GM03348 (cell line): ENCODE data around the gene NPHS2.

Experiments
- DNase-seq: peaks from one replicate; pipeline ENCODE4 v3.0.0; 2012; ENCODE audit warnings: low spot score

NPHS2 gene

GRCh38 chr1:179575497-179576314 lies at the start of gene NPHS2:
Gene NPHS2 (minus strand): TSS chr1:179575948. CDS start chr1:179575864, 84 bp downstream.
- no peak for DNase-seq

- DNase-seq, result no peak
Measured at GRCh38 chr1:179612361-179612760, 36.6 kb upstream of the NPHS2 start.

GRCh38 chr1:179601093-179601492 lies 25.3 kb upstream of the NPHS2 start:
- DNase-seq, result no peak

GRCh38 chr1:179599623-179600249 lies 24.0 kb upstream of the NPHS2 start:
- DNase-seq, result no peak

GRCh38 chr1:179598631-179599030 lies 22.9 kb upstream of the NPHS2 start:
- no peak for DNase-seq

- DNase-seq, result peak; percentile 65
Measured at GRCh38 chr1:179591592-179592580, 16.1 kb upstream of the NPHS2 start, which contains the start of gene TDRD5. Gene TDRD5 (plus strand): TSS chr1:179591832. CDS start chr1:179592616, 784 bp downstream.

- DNase-seq, result no peak
Measured at GRCh38 chr1:179591253-179591591, 15.5 kb upstream of the NPHS2 start.

GRCh38 chr1:179590671-179591070 lies 14.9 kb upstream of the NPHS2 start:
- DNase-seq, result no peak

GRCh38 chr1:179589509-179589908 lies 13.8 kb upstream of the NPHS2 start:
- DNase-seq, result no peak

GRCh38 chr1:179588425-179589024 lies 12.8 kb upstream of the NPHS2 start:
- no peak for DNase-seq

GRCh38 chr1:179587336-179587735 lies 11.6 kb upstream of the NPHS2 start:
- no peak for DNase-seq

- peak; percentile 52 for DNase-seq
Measured at GRCh38 chr1:179586107-179586823, 10.5 kb upstream of the NPHS2 start.

GRCh38 chr1:179583771-179584320 lies 8.1 kb upstream of the NPHS2 start:
- no peak for DNase-seq

- DNase-seq, result no peak
Measured at GRCh38 chr1:179576509-179576908, 761 bp upstream of the NPHS2 start.

GRCh38 chr1:179558078-179558477 lies 17.7 kb downstream of the NPHS2 start:
- DNase-seq, result no peak

- DNase-seq, result no peak
Measured at GRCh38 chr1:179554427-179554826, 21.3 kb downstream of the NPHS2 start.

- DNase-seq, result peak; percentile 39
Measured at GRCh38 chr1:179550746-179551682, 24.7 kb downstream of the NPHS2 start.

- no peak for DNase-seq
Measured at GRCh38 chr1:179549368-179549700, 26.4 kb downstream of the NPHS2 start.

GRCh38 chr1:179548666-179549367 lies 26.9 kb downstream of the NPHS2 start:
- DNase-seq, result no peak
